SK-N-MC (cell line): ENCODE measurements around the gene NUP62.

ENCODE experiments used
- EZH2 ChIP-seq: fragments of 200-600 bp; sonication (generic); IDR thresholded peaks from one replicate; pipeline ENCODE4 v1.6.1; 2017; ENCODE audit warnings: antibody characterized with exemption
- FOXP2 ChIP-seq: optimal IDR thresholded peaks from 2 replicates; pipeline ENCODE3; 2011; ENCODE audit warnings: mild to moderate bottlenecking, moderate library complexity; ENCODE audit not compliant: insufficient read depth; ENCODE audit errors: extremely low read length, control extremely low read depth
- POLR2AphosphoS5 ChIP-seq: IDR thresholded peaks from 2 replicates; pipeline ENCODE4 v1.6.1; 2012; ENCODE audit warnings: mild to moderate bottlenecking, low read depth, low read length, borderline replicate concordance

- TF ChIP-seq POLR2AphosphoS5: no peak
- no peak for TF ChIP-seq EZH2
- TF ChIP-seq FOXP2: no peak
Observed at GRCh38 chr19:49863254-49863934, 65.9 kb downstream of the NUP62 start.
